ENCODE data around the gene SLC10A7. TPM values are rescaled to one million over a fixed set of nuclear protein-coding genes. Genes with fewer than 3 reads are reported as not detected.

Gene SLC10A7
- total and polyA plus RNA-seq, 7 donors: 1.4 to 9.3 (median 5.3) TPM

GRCh38 chr4:146389561-146389960 is 132.2 kb downstream of the SLC10A7 start:
- intact Hi-C loops (cut with DNase I): no loop called here
- Histone ChIP-seq H3K9me3 (no peaks in the 10 kb centered on the region), H3K27ac (no peak overlapping the region), H3K27me3 (no peaks in the 10 kb centered on the region), H3K4me1 (no peaks in the 10 kb centered on the region), H3K4me3 (no peak overlapping the region), H3K36me3 (no peaks in the 10 kb centered on the region)
- WGBS, 2 donors: 90 to 100% methylated on average over 1 of the region's 1 CpG
- no peak for DNase-seq
- TF ChIP-seq POLR2AphosphoS5 (IDR thresholded peaks at IDR 0.05): no peak

GRCh38 chr4:146382194-146382593 is 139.5 kb downstream of the SLC10A7 start:
- no peak for DNase-seq
- intact Hi-C loops (cut with DNase I): no loop called here
- H3K36me3 ChIP-seq: no peaks in the 10 kb centered on the region
- no peak for TF ChIP-seq POLR2AphosphoS5 (IDR thresholded peaks at IDR 0.05)
- no peak for TF ChIP-seq EP300 (IDR thresholded peaks at IDR 0.05)
- no peak for TF ChIP-seq POLR2A (IDR thresholded peaks at IDR 0.05)
- no peak for TF ChIP-seq CTCF (IDR thresholded peaks at IDR 0.05)
- 84 to 87% methylated on average over 1 of the region's 1 CpG for WGBS, 2 donors
- H3K9me3 ChIP-seq: no peaks in the 10 kb centered on the region
- no peaks in the 10 kb centered on the region for H3K27me3 ChIP-seq
- no peaks in the 10 kb centered on the region for H3K4me1 ChIP-seq
- no peak overlapping the region for H3K27ac ChIP-seq
- H3K4me3 ChIP-seq: no peak overlapping the region

GRCh38 chr4:146381263-146381872 is 140.4 kb downstream of the SLC10A7 start:
- 85 to 88% methylated on average over 2 of the region's 2 CpGs for WGBS, 2 donors
- no peaks in the 10 kb centered on the region for H3K4me1 ChIP-seq
- TF ChIP-seq EP300 (IDR thresholded peaks at IDR 0.05): no peak
- TF ChIP-seq CTCF (IDR thresholded peaks at IDR 0.05): no peak
- TF ChIP-seq POLR2AphosphoS5 (IDR thresholded peaks at IDR 0.05): no peak
- no peak for TF ChIP-seq POLR2A (IDR thresholded peaks at IDR 0.05)
- no peak overlapping the region for H3K27ac ChIP-seq
- H3K27me3 ChIP-seq: no peaks in the 10 kb centered on the region
- peaks cover 0 to 3% (median 0%) of the 10 kb centered on the region in 4 donors for H3K9me3 ChIP-seq
- intact Hi-C loops (cut with DNase I): no loop called here
- DNase-seq: no peak
- H3K36me3 ChIP-seq: no peaks in the 10 kb centered on the region
- no peak overlapping the region for H3K4me3 ChIP-seq

- TF ChIP-seq POLR2A (IDR thresholded peaks at IDR 0.05) (no peak), EP300 (IDR thresholded peaks at IDR 0.05) (no peak), CTCF (IDR thresholded peaks at IDR 0.05) (no peak), POLR2AphosphoS5 (IDR thresholded peaks at IDR 0.05) (no peak)
- DNase-seq: no peak
- no peaks in the 10 kb centered on the region for H3K36me3 ChIP-seq
- H3K27me3 ChIP-seq: no peaks in the 10 kb centered on the region
- WGBS, 2 donors: 90 to 98% methylated on average over 2 of the region's 2 CpGs
- H3K4me1 ChIP-seq: no peaks in the 10 kb centered on the region
- intact Hi-C loops (cut with DNase I): no loop called here
- no peak overlapping the region for H3K4me3 ChIP-seq
- peaks cover 0 to 3% (median 0%) of the 10 kb centered on the region in 4 donors for H3K9me3 ChIP-seq
- no peak overlapping the region for H3K27ac ChIP-seq
Observed at GRCh38 chr4:146379744-146380143, 142.0 kb downstream of the SLC10A7 start.

- Histone ChIP-seq H3K27ac (no peak overlapping the region), H3K36me3 (no peaks in the 10 kb centered on the region), H3K4me1 (peaks cover 0 to 15% (median 7%) of the 10 kb centered on the region in 4 donors), H3K27me3 (no peaks in the 10 kb centered on the region), H3K4me3 (no peak overlapping the region), H3K9me3 (peaks cover 0 to 3% (median 0%) of the 10 kb centered on the region in 4 donors)
- 98 to 100% methylated on average over 1 of the region's 1 CpG for WGBS, 2 donors
- intact Hi-C loops (cut with DNase I): no loop called here
- DNase-seq: no peak
- TF ChIP-seq CTCF (IDR thresholded peaks at IDR 0.05) (no peak), POLR2A (IDR thresholded peaks at IDR 0.05) (no peak), POLR2AphosphoS5 (IDR thresholded peaks at IDR 0.05) (no peak), EP300 (IDR thresholded peaks at IDR 0.05) (no peak)
Observed at GRCh38 chr4:146371812-146372211, 149.9 kb downstream of the SLC10A7 start.
